Smooth muscle cell (in vitro differentiated cells): ENCODE results near the gene KIF26A. TPM values are rescaled to one million over a fixed set of nuclear protein-coding genes. Genes with fewer than 3 reads are reported as not detected.
"Not testable (repeated sequence)": the region's sequence is repeated elsewhere in the genome, so short reads cannot be mapped to it uniquely, and the experiment has no call there.

Source experiments
- DNase-seq: peaks from one replicate; lab custom pipeline; 2025; ENCODE audit not compliant: unreplicated experiment; lab: John Stamatoyannopoulos, UW
- H2AFZ ChIP-seq: fragments of 200-600 bp; sonication (generic); 2 replicates; pipeline ENCODE4 v1.6.0; 2016; ENCODE audit warnings: antibody characterized with exemption, low read depth, mild to moderate bottlenecking
- H3F3A ChIP-seq: fragments of 200-600 bp; sonication (generic); 2 replicates; pipeline ENCODE4 v1.6.0; 2017; ENCODE audit warnings: antibody characterized with exemption, low read depth
- H3K27ac ChIP-seq: fragments of 200-600 bp; sonication (generic); 2 replicates; pipeline ENCODE4 v1.5.1; 2016; ENCODE audit warnings: low read depth, mild to moderate bottlenecking
- H3K27me3 ChIP-seq: fragments of 200-600 bp; sonication (generic); 2 replicates; pipeline ENCODE4 v1.6.1; 2016; ENCODE audit warnings: low read depth, mild to moderate bottlenecking
- H3K36me3 ChIP-seq: fragments of 200-600 bp; sonication (generic); 2 replicates; pipeline ENCODE4 v1.5.1; 2016; ENCODE audit warnings: low read depth
- H3K4me1 ChIP-seq: fragments of 200-600 bp; sonication (generic); 2 replicates; pipeline ENCODE4 v1.5.1; 2016; ENCODE audit warnings: low read depth
- H3K4me2 ChIP-seq: fragments of 200-600 bp; sonication (generic); 2 replicates; pipeline ENCODE4 v1.6.0; 2016; ENCODE audit warnings: mild to moderate bottlenecking
- H3K4me3 ChIP-seq: fragments of 200-600 bp; sonication (generic); 2 replicates; pipeline ENCODE4 v1.5.1; 2016; ENCODE audit warnings: mild to moderate bottlenecking
- H3K79me2 ChIP-seq: fragments of 200-600 bp; sonication (generic); 2 replicates; pipeline ENCODE4 v1.6.0; 2016; ENCODE audit warnings: low read depth, mild to moderate bottlenecking
- H3K9ac ChIP-seq: fragments of 200-600 bp; sonication (generic); 2 replicates; pipeline ENCODE4 v1.6.0; 2016; ENCODE audit warnings: low read depth
- H3K9me3 ChIP-seq: fragments of 200-600 bp; sonication (generic); replicated peaks from 2 replicates; pipeline ENCODE4 v1.5.1; 2016; ENCODE audit warnings: low read depth
- H4K20me1 ChIP-seq: fragments of 200-600 bp; sonication (generic); 2 replicates; pipeline ENCODE4 v1.6.0; 2016; ENCODE audit warnings: low read depth
- CTCF ChIP-seq: fragments of 200-600 bp; sonication (generic); IDR thresholded peaks from 2 replicates; pipeline ENCODE4 v1.5.1; 2017; ENCODE audit warnings: borderline replicate concordance, mild to moderate bottlenecking, antibody characterized with exemption; ENCODE audit not compliant: insufficient read depth, poor library complexity, severe bottlenecking
- WGBS: methylation state at CpG from one replicate; pipeline ENCODE4 v1.1.7; 2016; ENCODE audit warnings: low lambda C conversion rate; 5-methylcytosine and 5-hydroxymethylcytosine counted together
- polyA plus RNA-seq: library from polyadenylated mRNA; unstranded; fragments of >200 nt; fragmentation: Nextera tagmentation; extraction: Ambion mirVana; gene quantifications from 2 replicates; pipeline ENCODE4 v1.2.1, GENCODE V29; 2016
- total RNA-seq: library from RNA; depleted of rRNA; stranded (reverse); fragments of >200 nt; gene quantifications from 2 replicates; pipeline ENCODE4 v1.2.3, GENCODE V29; 2014

The KIF26A gene
- total and polyA plus RNA-seq, 2 experiments from 2014 or later, result 4.4 to 5.9 TPM

DNA sequence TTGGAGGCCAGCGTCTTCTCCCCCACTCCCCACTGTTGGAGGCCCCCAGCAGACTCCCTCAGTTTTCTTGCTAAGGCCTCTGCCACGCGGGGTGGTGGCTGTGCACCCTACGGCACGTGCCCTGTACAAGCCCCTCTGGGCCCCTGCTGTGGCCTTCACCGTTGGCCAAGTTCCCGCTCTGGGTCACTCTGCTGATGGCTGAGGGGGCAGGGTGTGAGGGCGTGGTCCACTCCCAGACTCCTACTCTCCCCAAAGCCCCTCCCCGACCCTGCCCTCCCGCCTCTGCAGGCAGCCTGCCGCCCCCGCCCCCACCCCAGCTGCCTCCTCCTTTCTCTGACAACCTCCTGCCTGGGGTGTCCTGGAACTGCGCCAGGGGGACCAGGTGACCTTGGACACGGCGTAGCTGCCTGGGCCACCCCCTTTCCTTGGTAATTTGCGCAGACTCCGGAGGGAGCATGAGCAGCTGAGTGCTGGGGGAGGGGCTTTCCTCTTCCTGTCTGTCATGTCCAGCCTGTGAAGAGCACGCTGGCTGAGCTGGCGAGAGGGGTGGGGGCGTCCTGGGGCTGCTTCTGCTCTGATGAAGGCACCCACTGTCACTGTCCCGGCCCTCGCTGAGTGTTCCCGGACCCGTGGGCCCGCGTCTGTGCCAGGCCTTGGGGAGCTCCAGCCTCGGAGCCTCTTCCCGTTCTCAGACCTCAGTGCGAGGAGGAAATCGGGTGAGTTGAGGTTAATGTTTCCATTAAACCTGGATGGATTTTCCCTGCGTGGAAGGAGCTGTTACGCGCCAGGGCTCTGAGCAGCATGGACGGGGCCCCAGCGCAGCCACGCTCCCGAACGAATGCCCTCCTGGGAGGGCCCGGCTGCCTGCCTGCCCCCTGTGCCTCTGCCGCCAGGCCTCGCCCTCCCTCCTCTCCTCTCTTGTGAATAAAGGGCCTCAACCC, 85.0 kb downstream of the KIF26A start:
- Histone ChIP-seq H3K27ac (peak overlapping the region; percentile 30), H4K20me1 (no peaks in the 10 kb centered on the region), H3K9ac (no peak overlapping the region), H3K4me3 (peak overlapping the region; percentile 27), H3K4me2 (peak overlapping the region; percentile 80), H3K79me2 (no peaks in the 10 kb centered on the region), H3K27me3 (no peaks in the 10 kb centered on the region), H3K9me3 (no peaks in the 10 kb centered on the region), H2AFZ (peak overlapping the region; percentile 45), H3F3A (peaks cover 3% of the 10 kb centered on the region), H3K4me1 (peaks cover 5% of the 10 kb centered on the region), H3K36me3 (no peaks in the 10 kb centered on the region)
- 45% methylated on average over 36 of the region's 41 CpGs for WGBS
- no peak for DNase-seq
- no peak for TF ChIP-seq CTCF

DNA sequence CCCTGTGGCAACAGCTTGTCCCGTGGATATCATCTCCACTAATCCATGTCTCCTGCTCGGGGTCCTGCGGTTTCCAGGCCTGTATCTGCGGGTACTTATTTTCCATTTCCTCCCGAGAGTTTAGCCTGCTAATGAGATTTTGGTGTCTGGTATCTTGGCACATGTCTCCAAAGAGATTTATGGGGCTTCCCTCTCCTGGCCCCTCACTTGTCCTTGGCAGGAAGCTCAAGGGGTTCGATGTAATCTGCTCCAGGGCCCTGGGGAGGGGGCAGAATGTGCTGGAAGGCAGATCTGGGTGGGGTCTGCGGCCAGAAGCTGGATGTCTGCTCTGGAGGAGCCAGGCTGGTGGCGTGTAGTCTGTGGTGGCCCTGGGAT, 85.7 kb downstream of the KIF26A start:
- Histone ChIP-seq H2AFZ (no peak overlapping the region), H3K27me3 (no peaks in the 10 kb centered on the region), H3K4me1 (peaks cover 5% of the 10 kb centered on the region), H3F3A (peaks cover 3% of the 10 kb centered on the region), H3K79me2 (no peaks in the 10 kb centered on the region), H3K27ac (no peak overlapping the region), H3K36me3 (no peaks in the 10 kb centered on the region), H4K20me1 (no peaks in the 10 kb centered on the region), H3K9ac (no peak overlapping the region), H3K4me2 (peak overlapping the region; percentile 80), H3K9me3 (no peaks in the 10 kb centered on the region), H3K4me3 (no peak overlapping the region)
- DNase-seq, result no peak
- WGBS, result 19% methylated on average over 7 of the region's 8 CpGs
- no peak for TF ChIP-seq CTCF

- Histone ChIP-seq H3K79me2 (no peaks in the 10 kb centered on the region), H3K4me2 (peak overlapping the region; percentile 80), H3K9ac (no peak overlapping the region), H3K36me3 (no peaks in the 10 kb centered on the region), H4K20me1 (no peaks in the 10 kb centered on the region), H3K4me3 (no peak overlapping the region), H3K27ac (no peak overlapping the region), H3K27me3 (no peaks in the 10 kb centered on the region), H2AFZ (no peak overlapping the region), H3K9me3 (no peaks in the 10 kb centered on the region), H3F3A (peaks cover 3% of the 10 kb centered on the region), H3K4me1 (peaks cover 5% of the 10 kb centered on the region)
- TF ChIP-seq CTCF, result peak; percentile 65
- no peak for DNase-seq
- WGBS, result 68% methylated on average over 19 of the region's 19 CpGs
These were observed 86.3 kb downstream of the KIF26A start for GRCh38 chr14:104224506-104225277.

GRCh38 chr14:104225278-104226190, 87.1 kb downstream of the KIF26A start:
- H3K36me3 ChIP-seq, H3K9me3 ChIP-seq, H3K79me2 ChIP-seq, H3K9ac ChIP-seq, H3F3A ChIP-seq, H3K27ac ChIP-seq, H3K4me1 ChIP-seq, H4K20me1 ChIP-seq, H2AFZ ChIP-seq, H3K4me2 ChIP-seq, H3K27me3 ChIP-seq, DNase-seq, H3K4me3 ChIP-seq: not testable (repeated sequence)
- WGBS, result 57% methylated on average over 23 of the region's 28 CpGs
